HG03521 (cell line): ENCODE results near the gene P2RY6.
"Not testable (repeated sequence)": the region's sequence is repeated elsewhere in the genome, so short reads cannot be mapped to it uniquely, and the experiment has no call there.

Experiments
- ATAC-seq: cut with Tn5 transposase; IDR thresholded peaks from one replicate; pipeline ENCODE4 v1.9.1; 2021; ENCODE audit warnings: mild to moderate bottlenecking, moderate library complexity; ENCODE audit not compliant: unreplicated experiment

P2RY6 gene

DNA sequence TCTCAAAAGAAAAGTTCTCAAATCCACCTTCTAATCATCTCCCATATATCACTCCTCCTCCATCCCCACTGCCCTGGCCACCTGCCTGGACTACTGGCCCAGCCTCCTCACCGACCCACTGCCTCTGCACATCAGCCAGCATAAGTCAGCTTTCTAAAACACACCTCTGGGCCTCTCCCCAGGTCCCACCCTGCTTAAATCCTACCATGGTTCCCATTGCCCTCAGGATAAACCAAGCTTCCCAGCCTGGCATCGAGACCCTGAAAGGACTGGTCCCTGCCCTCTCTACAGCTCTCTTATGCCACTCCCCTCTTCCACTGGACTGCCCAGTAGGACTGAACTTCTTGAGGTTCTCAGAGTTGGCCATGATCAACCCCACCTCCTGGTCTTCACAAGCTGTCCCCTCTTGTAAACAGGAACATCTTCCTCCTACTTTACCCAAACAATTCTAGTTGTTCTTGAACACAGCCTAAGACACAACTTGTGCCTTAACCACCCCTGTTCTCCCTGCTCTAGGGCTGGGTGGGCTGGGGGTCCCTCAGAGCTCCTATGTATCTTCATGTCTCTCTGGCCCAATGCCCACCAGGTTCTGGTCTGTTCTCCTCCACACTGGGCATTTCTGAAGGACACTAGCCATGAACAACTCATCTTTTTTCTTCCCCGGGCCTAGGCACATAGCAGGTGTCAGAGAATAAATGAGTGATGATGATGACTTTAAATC lies 12.6 kb upstream of the P2RY6 start:
- ATAC-seq, result no peak

DNA sequence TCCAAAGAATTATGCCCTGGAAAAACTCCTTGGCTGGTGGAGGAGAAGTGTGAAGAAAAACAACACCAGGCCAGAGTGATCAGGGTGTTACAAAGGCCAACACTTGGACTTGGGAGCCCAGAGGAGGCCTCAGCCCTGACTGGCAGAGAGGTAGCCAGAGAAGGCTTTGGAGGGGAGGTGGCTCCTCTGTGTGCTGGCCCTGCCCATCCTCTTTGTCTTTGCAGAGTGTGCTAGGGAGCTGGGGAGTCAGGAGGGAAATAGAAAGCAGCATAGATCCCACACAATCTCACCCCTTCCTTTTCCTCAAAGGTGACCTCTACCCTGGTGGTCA lies 12.0 kb upstream of the P2RY6 start:
- no peak for ATAC-seq

DNA sequence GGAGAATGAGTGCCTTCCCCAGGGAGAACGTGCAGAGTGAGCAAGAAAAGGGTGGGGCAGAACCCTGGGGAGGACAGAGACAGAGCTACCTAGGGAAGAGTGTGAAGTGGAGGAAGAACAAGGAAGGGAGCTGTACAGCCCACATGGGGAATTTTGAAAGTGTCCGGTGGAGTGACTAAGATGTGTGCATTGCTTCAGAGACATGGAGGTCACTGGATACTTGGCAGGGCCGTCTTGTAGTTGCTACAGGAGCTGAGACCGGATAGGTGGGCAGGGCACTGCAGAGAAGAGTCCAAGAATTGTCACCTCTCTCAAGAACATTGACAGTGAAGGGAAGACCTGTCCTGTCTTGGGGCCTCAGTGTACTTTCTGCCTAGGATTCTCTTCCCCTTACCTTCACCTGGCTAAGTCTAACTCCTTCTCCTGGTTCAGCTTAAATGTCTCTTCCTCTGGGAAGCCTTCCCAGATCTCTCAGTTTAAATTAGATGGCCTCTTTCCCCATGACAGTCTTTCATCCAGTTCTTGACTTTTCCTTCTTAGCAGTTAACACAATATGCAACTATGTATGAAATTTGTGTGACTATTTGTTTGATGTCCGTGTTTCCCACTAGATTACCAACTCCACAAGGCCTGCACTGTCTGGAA lies 9.2 kb upstream of the P2RY6 start:
- no peak for ATAC-seq

GRCh38 chr11:73263640-73264039 lies 8.5 kb upstream of the P2RY6 start:
- no peak for ATAC-seq

GRCh38 chr11:73265278-73265810 lies 6.8 kb upstream of the P2RY6 start:
- no peak for ATAC-seq

DNA sequence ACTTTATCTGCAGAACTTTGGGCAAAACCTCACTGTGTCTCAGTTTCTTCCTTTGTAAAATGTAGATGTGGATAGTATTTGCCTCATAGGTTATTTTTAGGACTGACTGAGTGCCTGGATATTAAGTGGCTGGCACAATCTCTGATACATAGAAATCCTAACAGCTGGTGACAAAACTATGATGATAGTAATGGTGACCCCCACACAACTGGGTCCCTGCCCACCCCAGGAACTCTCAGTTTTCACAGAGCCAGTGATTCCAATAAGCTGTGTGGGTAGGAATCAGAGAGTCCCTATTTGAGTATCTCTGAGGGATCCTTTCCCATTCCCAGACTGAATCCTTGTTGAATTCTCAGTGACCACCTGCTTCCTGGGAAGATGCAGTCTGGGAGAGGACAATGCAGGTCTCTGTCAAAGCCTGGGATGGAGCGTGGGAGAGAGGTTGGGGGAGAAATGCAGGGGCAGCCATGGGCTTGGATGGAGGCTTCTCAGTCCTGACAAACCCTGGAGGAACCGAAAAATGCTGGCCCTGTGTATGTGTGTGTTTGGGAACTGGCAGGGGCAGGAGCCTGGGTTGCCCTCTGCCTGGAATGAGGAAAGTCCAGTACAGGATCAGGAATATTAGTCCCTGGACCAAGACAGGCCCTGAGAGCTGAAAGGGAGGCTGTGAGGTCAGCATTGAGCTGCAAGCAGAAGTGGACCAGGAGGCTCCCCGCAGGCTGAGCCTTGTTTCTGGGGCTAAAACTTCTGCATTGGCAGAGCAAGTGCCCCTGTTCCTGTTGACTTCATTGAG lies 6.1 kb upstream of the P2RY6 start:
- ATAC-seq, result no peak

GRCh38 chr11:73266646-73267020 lies 5.5 kb upstream of the P2RY6 start:
- no peak for ATAC-seq

DNA sequence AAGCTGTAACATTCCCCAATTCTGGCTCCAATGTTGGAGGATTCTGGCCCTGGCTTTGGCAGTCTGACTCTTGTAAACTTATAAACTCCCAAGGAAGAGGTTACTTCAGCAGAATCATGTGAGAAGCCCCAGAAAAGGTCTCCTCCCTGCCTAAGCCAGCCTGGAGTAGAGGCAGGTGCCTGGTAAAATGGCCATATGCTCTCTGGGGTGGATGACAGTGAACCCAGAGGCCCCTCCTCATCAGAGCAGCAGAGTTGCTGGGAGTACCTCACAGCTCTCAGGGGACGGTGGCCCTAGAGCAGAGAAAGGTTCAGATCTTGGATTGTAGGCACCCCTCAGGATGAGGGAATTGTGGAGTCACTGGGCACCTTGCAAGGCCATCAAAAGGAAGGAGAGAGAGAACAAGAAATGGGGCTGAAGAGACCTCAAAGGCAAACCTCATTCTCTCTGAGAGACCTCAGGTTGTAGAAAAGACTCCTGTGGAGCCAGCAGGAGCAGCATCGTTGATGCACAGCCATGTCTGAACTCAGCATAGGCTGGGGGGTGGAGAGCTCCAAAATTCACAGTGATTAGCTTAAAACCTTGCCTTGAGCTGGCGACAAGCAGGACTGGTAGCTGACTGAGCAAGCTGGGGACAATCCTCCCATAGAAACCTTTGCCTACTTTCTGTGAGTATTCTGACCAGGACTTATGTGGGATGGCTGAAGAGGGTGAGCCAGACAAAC lies 4.9 kb upstream of the P2RY6 start:
- no peak for ATAC-seq

DNA sequence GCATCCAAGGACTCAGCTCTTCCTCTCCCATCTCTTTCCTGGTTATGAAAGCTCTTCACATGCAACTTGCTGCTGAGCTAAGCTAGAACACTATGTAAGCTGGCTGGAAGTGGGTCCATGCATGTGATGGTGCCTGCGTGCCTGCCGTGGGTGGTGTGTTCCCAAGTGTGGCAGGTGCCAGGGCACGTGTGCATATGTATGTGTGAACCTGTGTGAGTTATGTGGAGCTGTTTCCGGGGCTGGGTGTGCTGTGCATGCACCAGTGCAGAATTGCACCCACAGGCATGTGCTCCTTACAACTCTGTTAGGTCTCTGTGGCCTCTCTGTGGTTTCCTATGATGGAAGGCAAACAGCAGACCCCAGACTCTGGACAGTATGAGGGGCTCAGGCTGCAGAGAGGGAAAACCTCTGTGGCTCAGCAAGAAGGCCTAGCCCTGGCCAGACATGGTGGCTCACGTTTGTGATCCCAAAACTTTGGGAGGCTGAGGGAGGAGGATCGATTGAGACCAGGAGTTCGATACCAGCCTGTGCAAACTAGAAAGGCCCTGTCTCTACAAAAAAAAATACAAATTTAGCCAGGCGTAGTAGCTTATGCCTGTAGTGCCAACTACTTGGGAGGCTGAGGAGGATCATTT lies 4.1 kb upstream of the P2RY6 start:
- no peak for ATAC-seq

GRCh38 chr11:73268671-73269271 lies 3.4 kb upstream of the P2RY6 start:
- no peak for ATAC-seq

- no peak for ATAC-seq
Observed at GRCh38 chr11:73269459-73270015, 2.6 kb upstream of the P2RY6 start.

- ATAC-seq, result no peak
Observed at GRCh38 chr11:73270016-73270854, 1.9 kb upstream of the P2RY6 start.

- ATAC-seq, result no peak
Observed at GRCh38 chr11:73270855-73271477, 1.2 kb upstream of the P2RY6 start.

- ATAC-seq, result not testable (repeated sequence)
Observed at GRCh38 chr11:73271478-73271865, 666 bp upstream of the P2RY6 start.

DNA sequence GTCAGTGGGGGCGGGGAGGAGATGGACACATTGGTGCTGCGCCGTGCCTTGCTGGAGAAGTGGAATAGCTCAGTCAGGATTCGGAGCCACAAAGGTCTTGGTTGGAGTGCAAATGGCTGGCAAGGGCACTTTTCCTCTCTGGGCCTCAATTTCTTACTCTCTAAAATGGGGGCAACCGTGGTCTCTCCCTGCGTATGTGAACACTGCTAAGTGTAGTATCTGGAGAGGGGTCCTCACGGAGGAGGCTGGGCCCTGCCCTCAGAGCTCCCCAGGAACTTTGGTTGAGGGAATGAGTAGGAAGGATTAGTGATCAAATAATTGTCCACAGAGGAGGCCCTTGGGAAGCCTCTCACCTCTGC lies 521 bp downstream of the P2RY6 start:
- no peak for ATAC-seq

DNA sequence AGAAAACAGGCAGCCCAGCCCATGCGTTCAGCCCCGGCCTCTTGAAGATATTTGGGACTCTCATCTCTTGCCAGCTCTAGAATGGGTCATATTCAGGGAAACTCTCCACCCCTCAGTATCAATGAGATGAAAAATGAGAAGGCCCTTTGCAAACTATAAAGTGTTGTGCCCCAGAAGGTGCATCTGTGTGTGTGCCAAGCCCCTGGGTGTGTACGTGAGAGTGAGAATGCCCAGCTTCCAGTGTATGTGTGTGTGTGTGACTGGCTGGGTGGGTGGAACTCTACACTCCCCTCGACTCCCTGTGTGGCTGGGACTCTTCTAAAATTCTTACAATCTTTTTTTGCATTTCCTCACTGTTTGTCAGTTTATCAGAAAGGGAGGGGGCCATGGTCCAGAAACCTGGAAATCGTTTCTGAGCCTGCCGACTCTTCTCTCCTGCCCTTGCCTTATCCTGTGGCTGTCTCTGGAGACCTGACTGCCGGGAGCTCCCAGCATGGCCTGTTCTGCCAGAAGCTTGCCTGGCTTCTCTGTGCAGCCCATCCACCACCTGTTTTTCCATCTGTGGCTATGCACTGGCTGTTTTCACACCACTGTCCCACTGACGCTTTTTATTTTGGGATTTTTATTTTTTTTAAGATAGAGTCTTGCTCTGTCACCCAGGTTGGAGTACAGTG lies 1.2 kb downstream of the P2RY6 start:
- ATAC-seq, result no peak

DNA sequence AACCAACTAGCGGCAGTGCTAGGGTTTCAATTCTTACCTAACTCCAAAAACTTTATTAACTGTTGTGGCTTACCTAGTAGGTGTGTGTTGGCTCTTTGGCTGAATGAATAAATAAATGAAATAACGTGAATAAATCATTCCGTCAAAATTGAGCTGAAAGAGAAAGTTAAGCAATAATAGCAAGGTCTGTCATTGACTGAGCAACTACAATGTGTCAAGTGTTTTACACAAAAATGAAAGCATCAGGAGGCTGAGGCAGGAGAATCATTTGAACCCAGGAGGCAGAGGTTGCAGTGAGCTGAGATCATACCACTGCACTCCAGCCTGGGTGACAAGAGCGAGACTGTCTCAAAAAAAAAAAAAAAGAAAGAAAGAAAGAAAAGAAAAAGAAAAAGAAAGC lies 2.1 kb downstream of the P2RY6 start:
- not testable (repeated sequence) for ATAC-seq

DNA sequence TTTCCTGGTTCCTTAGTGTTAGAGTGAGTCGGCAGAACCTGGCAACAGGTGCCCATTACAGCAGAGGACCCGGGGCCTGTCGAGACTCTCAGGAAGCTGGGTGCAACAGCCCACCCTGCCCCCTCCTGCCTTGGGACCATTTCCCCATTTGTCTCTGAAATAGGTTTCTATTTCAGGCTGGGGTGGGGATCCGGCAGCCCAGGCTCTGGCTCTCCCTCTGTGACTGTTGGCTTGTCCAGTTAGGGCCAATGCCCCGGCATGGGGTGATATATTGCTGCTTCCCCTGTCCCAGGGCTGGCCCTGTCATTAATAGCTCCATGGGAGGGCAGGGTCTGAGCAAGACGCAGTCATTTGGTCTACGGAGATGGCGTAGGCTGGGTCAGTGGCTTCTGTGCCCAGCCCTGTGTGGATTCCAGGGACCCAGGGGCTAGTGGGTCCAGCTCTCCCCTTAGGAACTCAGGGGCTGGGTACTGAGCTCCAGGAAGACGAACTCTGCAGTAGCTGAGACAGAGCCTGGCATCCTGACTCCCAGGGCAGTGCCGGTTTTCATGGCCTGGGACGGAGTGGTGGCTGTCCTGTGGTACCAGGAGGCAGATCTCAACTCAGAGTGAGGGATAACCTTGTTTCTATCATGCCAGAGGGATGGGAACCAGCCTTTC lies 2.7 kb downstream of the P2RY6 start:
- ATAC-seq, result no peak
